Measurements from ENCODE around the gene PDZK1IP1.

GRCh38 chr1:47209725-47210325 lies 20.0 kb upstream of the PDZK1IP1 start:
- TF ChIP-seq SUZ12 (IDR thresholded peaks at IDR 0.05; ENCODE audit: extremely low read depth, insufficient read depth, insufficient read length) (no peak), YY1 (IDR thresholded peaks at IDR 0.05; ENCODE audit: insufficient read depth, insufficient read length) (no peak), ZNF274 (IDR thresholded peaks at IDR 0.05; ENCODE audit: low read depth, low read length) (no peak)

Measured in NT2/D1 (cell line).